ENCODE measurements around the gene FGF8.

The FGF8 gene

GRCh38 chr10:101768791-101769170 lies 7.1 kb downstream of the FGF8 start:
- DNase-seq (ENCODE audit: low spot score) = no peak
- no peak overlapping the region for H3K4me3 Mint-ChIP-seq
- H3K27ac Mint-ChIP-seq = no peak overlapping the region
- H3K36me3 Mint-ChIP-seq (ENCODE audit: low read depth) = no peaks in the 10 kb centered on the region
- H3K27me3 Mint-ChIP-seq (ENCODE audit: low read depth) = peaks cover 57% of the 10 kb centered on the region
- peaks cover 2% of the 10 kb centered on the region for H3K4me1 Mint-ChIP-seq (ENCODE audit: low read depth)
- H3K9me3 Mint-ChIP-seq = no peaks in the 10 kb centered on the region

GRCh38 chr10:101767966-101768790 lies 7.7 kb downstream of the FGF8 start:
- Mint-ChIP-seq H3K4me1 (ENCODE audit: low read depth) (no peaks in the 10 kb centered on the region), H3K4me3 (no peak overlapping the region), H3K27ac (no peak overlapping the region), H3K9me3 (no peaks in the 10 kb centered on the region), H3K27me3 (ENCODE audit: low read depth) (peaks cover 52% of the 10 kb centered on the region), H3K36me3 (ENCODE audit: low read depth) (no peaks in the 10 kb centered on the region)
- DNase-seq (ENCODE audit: low spot score) = no peak

GRCh38 chr10:101767600-101767945 lies 8.3 kb downstream of the FGF8 start:
- H3K27me3 Mint-ChIP-seq (ENCODE audit: low read depth) = peaks cover 46% of the 10 kb centered on the region
- H3K4me3 Mint-ChIP-seq = no peak overlapping the region
- DNase-seq (ENCODE audit: low spot score) = no peak
- no peaks in the 10 kb centered on the region for H3K36me3 Mint-ChIP-seq (ENCODE audit: low read depth)
- H3K9me3 Mint-ChIP-seq = no peaks in the 10 kb centered on the region
- no peaks in the 10 kb centered on the region for H3K4me1 Mint-ChIP-seq (ENCODE audit: low read depth)
- no peak overlapping the region for H3K27ac Mint-ChIP-seq

- Mint-ChIP-seq H3K9me3 (no peaks in the 10 kb centered on the region), H3K4me3 (no peak overlapping the region), H3K27me3 (ENCODE audit: low read depth) (peaks cover 40% of the 10 kb centered on the region)
Observed at GRCh38 chr10:101766753-101767599, 8.9 kb downstream of the FGF8 start.

GRCh38 chr10:101766306-101766705 lies 9.6 kb downstream of the FGF8 start:
- no peaks in the 10 kb centered on the region for H3K36me3 Mint-ChIP-seq (ENCODE audit: low read depth)
- no peaks in the 10 kb centered on the region for H3K9me3 Mint-ChIP-seq
- H3K4me1 Mint-ChIP-seq (ENCODE audit: low read depth) = no peaks in the 10 kb centered on the region
- no peak for DNase-seq (ENCODE audit: low spot score)
- H3K27ac Mint-ChIP-seq = no peak overlapping the region
- H3K27me3 Mint-ChIP-seq (ENCODE audit: low read depth) = peaks cover 35% of the 10 kb centered on the region
- no peak overlapping the region for H3K4me3 Mint-ChIP-seq

More at GRCh38 chr10:101766753-101767599, 8.9 kb downstream of the FGF8 start:
- Mint-ChIP-seq H3K36me3 (ENCODE audit: low read depth) (no peaks in the 10 kb centered on the region), H3K4me1 (ENCODE audit: low read depth) (no peaks in the 10 kb centered on the region), H3K27ac (no peak overlapping the region)
- no peak for DNase-seq (ENCODE audit: low spot score)

- peaks cover 25% of the 10 kb centered on the region for H3K27me3 Mint-ChIP-seq (ENCODE audit: low read depth)
- DNase-seq (ENCODE audit: low spot score) = no peak
- H3K9me3 Mint-ChIP-seq = no peaks in the 10 kb centered on the region
- H3K27ac Mint-ChIP-seq = no peak overlapping the region
- H3K36me3 Mint-ChIP-seq (ENCODE audit: low read depth) = no peaks in the 10 kb centered on the region
- no peaks in the 10 kb centered on the region for H3K4me1 Mint-ChIP-seq (ENCODE audit: low read depth)
- no peak overlapping the region for H3K4me3 Mint-ChIP-seq
Observed at GRCh38 chr10:101763141-101763846, 12.6 kb downstream of the FGF8 start.

GRCh38 chr10:101762736-101763135 lies 13.2 kb downstream of the FGF8 start:
- DNase-seq (ENCODE audit: low spot score) = no peak
- no peaks in the 10 kb centered on the region for H3K4me1 Mint-ChIP-seq (ENCODE audit: low read depth)
- H3K27ac Mint-ChIP-seq = no peak overlapping the region
- H3K27me3 Mint-ChIP-seq (ENCODE audit: low read depth) = peaks cover 23% of the 10 kb centered on the region
- H3K9me3 Mint-ChIP-seq = no peaks in the 10 kb centered on the region
- no peak overlapping the region for H3K4me3 Mint-ChIP-seq
- H3K36me3 Mint-ChIP-seq (ENCODE audit: low read depth) = no peaks in the 10 kb centered on the region

- Mint-ChIP-seq H3K4me1 (ENCODE audit: low read depth) (no peaks in the 10 kb centered on the region), H3K27ac (no peak overlapping the region), H3K27me3 (ENCODE audit: low read depth) (peaks cover 14% of the 10 kb centered on the region), H3K9me3 (no peaks in the 10 kb centered on the region), H3K36me3 (ENCODE audit: low read depth) (no peaks in the 10 kb centered on the region), H3K4me3 (no peak overlapping the region)
- DNase-seq (ENCODE audit: low spot score) = no peak
Observed at GRCh38 chr10:101761226-101761625, 14.7 kb downstream of the FGF8 start.

GRCh38 chr10:101760510-101760909 lies 15.4 kb downstream of the FGF8 start:
- H3K27ac Mint-ChIP-seq = no peak overlapping the region
- no peak for DNase-seq (ENCODE audit: low spot score)
- no peak overlapping the region for H3K4me3 Mint-ChIP-seq
- H3K36me3 Mint-ChIP-seq (ENCODE audit: low read depth) = no peaks in the 10 kb centered on the region
- peaks cover 14% of the 10 kb centered on the region for H3K27me3 Mint-ChIP-seq (ENCODE audit: low read depth)
- H3K4me1 Mint-ChIP-seq (ENCODE audit: low read depth) = no peaks in the 10 kb centered on the region
- no peaks in the 10 kb centered on the region for H3K9me3 Mint-ChIP-seq

- no peak overlapping the region for H3K27ac Mint-ChIP-seq
- H3K27me3 Mint-ChIP-seq (ENCODE audit: low read depth) = peaks cover 14% of the 10 kb centered on the region
- no peaks in the 10 kb centered on the region for H3K36me3 Mint-ChIP-seq (ENCODE audit: low read depth)
- H3K9me3 Mint-ChIP-seq = no peaks in the 10 kb centered on the region
- no peak overlapping the region for H3K4me3 Mint-ChIP-seq
- H3K4me1 Mint-ChIP-seq (ENCODE audit: low read depth) = no peaks in the 10 kb centered on the region
- DNase-seq (ENCODE audit: low spot score) = no peak
Observed at GRCh38 chr10:101759309-101760247, 16.3 kb downstream of the FGF8 start.

GRCh38 chr10:101758858-101759257 lies 17.1 kb downstream of the FGF8 start:
- Mint-ChIP-seq H3K4me1 (ENCODE audit: low read depth) (no peaks in the 10 kb centered on the region), H3K27me3 (ENCODE audit: low read depth) (peaks cover 18% of the 10 kb centered on the region), H3K4me3 (no peak overlapping the region), H3K9me3 (no peaks in the 10 kb centered on the region), H3K27ac (no peak overlapping the region), H3K36me3 (ENCODE audit: low read depth) (no peaks in the 10 kb centered on the region)
- DNase-seq (ENCODE audit: low spot score) = no peak

GRCh38 chr10:101752241-101752640 lies 23.7 kb downstream of the FGF8 start:
- H3K27me3 Mint-ChIP-seq (ENCODE audit: low read depth) = peaks cover 30% of the 10 kb centered on the region
- H3K36me3 Mint-ChIP-seq (ENCODE audit: low read depth) = no peaks in the 10 kb centered on the region
- H3K4me1 Mint-ChIP-seq (ENCODE audit: low read depth) = no peaks in the 10 kb centered on the region
- no peak for DNase-seq (ENCODE audit: low spot score)
- no peak overlapping the region for H3K27ac Mint-ChIP-seq
- no peak overlapping the region for H3K4me3 Mint-ChIP-seq
- no peaks in the 10 kb centered on the region for H3K9me3 Mint-ChIP-seq

Data from T-helper 2 cell treated with Interferon-gamma antibody and Interleukin-4, amounts not matched to agents 5 μg/mL and 100 μg/mL, for 36 hours (primary cell).